ENCODE results near the gene ABT1. TPM values are rescaled to one million over a fixed set of nuclear protein-coding genes. Genes with fewer than 3 reads are reported as not detected.

The ABT1 gene
- total RNA-seq, 1 donor from 2014 or later: 13.1 TPM

GRCh38 chr6:26570027-26570809 lies 26.5 kb upstream of the ABT1 start:
- H3K9me3 ChIP-seq (ENCODE audit: low read depth): no peaks in the 10 kb centered on the region
- Mint-ChIP-seq H3K4me3 (no peak overlapping the region), H3K36me3 (peaks cover 4% of the 10 kb centered on the region), H3K27ac (no peak overlapping the region), H3K4me1 (peaks cover 17% of the 10 kb centered on the region), H3K27me3 (ENCODE audit: insufficient read depth, low read depth) (peaks cover 32% of the 10 kb centered on the region), H3K9me3 (peaks cover 13% of the 10 kb centered on the region)
- no peak overlapping the region for H3K4me2 ChIP-seq
- H3K4me3 ChIP-seq: no peak overlapping the region
- H3F3A ChIP-seq (ENCODE audit: low read depth): peaks cover 21% of the 10 kb centered on the region
- no peaks in the 10 kb centered on the region for H4K20me1 ChIP-seq (ENCODE audit: low read depth)
- no peaks in the 10 kb centered on the region for H3K36me3 ChIP-seq
- H2AFZ ChIP-seq (replicated peaks): no peak overlapping the region
- no peaks in the 10 kb centered on the region for H3K4me1 ChIP-seq
- H3K9ac ChIP-seq: no peak overlapping the region
- H3K79me2 ChIP-seq (ENCODE audit: low read depth): no peaks in the 10 kb centered on the region
- H3K27ac ChIP-seq: no peak overlapping the region
- no peak for DNase-seq (ENCODE audit: low spot score)
- no peak for TF ChIP-seq EZH2phosphoT487 (IDR thresholded peaks at IDR 0.05)
- TF ChIP-seq EZH2 (IDR thresholded peaks at IDR 0.05): no peak
- TF ChIP-seq CTCF (IDR thresholded peaks at IDR 0.05): no peak
- peaks cover 5% of the 10 kb centered on the region for H3K27me3 ChIP-seq

- peak overlapping the region; percentile 89 for H2AFZ ChIP-seq (replicated peaks)
- DNase-seq (ENCODE audit: low spot score): peak; percentile 77
- no peaks in the 10 kb centered on the region for H3K36me3 ChIP-seq
- H3K4me3 ChIP-seq: peak overlapping the region; percentile 91
- Mint-ChIP-seq H3K4me3 (peak overlapping the region; percentile 97), H3K36me3 (peaks cover 4% of the 10 kb centered on the region), H3K27me3 (ENCODE audit: insufficient read depth, low read depth) (peaks cover 45% of the 10 kb centered on the region), H3K4me1 (peaks cover 19% of the 10 kb centered on the region), H3K27ac (peak overlapping the region; percentile 87), H3K9me3 (peaks cover 13% of the 10 kb centered on the region)
- H3K4me2 ChIP-seq: peak overlapping the region; percentile 79
- peaks cover 15% of the 10 kb centered on the region for H3K27me3 ChIP-seq
- no peak overlapping the region for H3K9ac ChIP-seq
- peaks cover 32% of the 10 kb centered on the region for H3F3A ChIP-seq (ENCODE audit: low read depth)
- H3K79me2 ChIP-seq (ENCODE audit: low read depth): no peaks in the 10 kb centered on the region
- H3K4me1 ChIP-seq: no peaks in the 10 kb centered on the region
- no peaks in the 10 kb centered on the region for H4K20me1 ChIP-seq (ENCODE audit: low read depth)
- H3K27ac ChIP-seq: no peak overlapping the region
- no peaks in the 10 kb centered on the region for H3K9me3 ChIP-seq (ENCODE audit: low read depth)
- TF ChIP-seq EZH2 (IDR thresholded peaks at IDR 0.05) (no peak), CTCF (IDR thresholded peaks at IDR 0.05) (no peak), EZH2phosphoT487 (IDR thresholded peaks at IDR 0.05) (no peak)
Measured at GRCh38 chr6:26571592-26572296, 25.0 kb upstream of the ABT1 start.

- TF ChIP-seq CTCF (IDR thresholded peaks at IDR 0.05) (peak; percentile 6), EZH2phosphoT487 (IDR thresholded peaks at IDR 0.05) (no peak), EZH2 (IDR thresholded peaks at IDR 0.05) (no peak)
- Histone ChIP-seq H3K4me2 (peak overlapping the region; percentile 85), H3K9ac (no peak overlapping the region), H4K20me1 (ENCODE audit: low read depth) (no peaks in the 10 kb centered on the region), H3K27me3 (peaks cover 22% of the 10 kb centered on the region), H3K36me3 (no peaks in the 10 kb centered on the region), H2AFZ (replicated peaks) (no peak overlapping the region), H3K4me3 (peak overlapping the region; percentile 49), H3K79me2 (ENCODE audit: low read depth) (no peaks in the 10 kb centered on the region), H3K4me1 (no peaks in the 10 kb centered on the region), H3K27ac (no peak overlapping the region), H3K9me3 (ENCODE audit: low read depth) (peaks cover 9% of the 10 kb centered on the region), H3F3A (ENCODE audit: low read depth) (peaks cover 21% of the 10 kb centered on the region)
- Mint-ChIP-seq H3K4me3 (peak overlapping the region; percentile 58), H3K27ac (no peak overlapping the region), H3K4me1 (peaks cover 17% of the 10 kb centered on the region), H3K27me3 (ENCODE audit: insufficient read depth, low read depth) (peaks cover 46% of the 10 kb centered on the region), H3K36me3 (peaks cover 3% of the 10 kb centered on the region), H3K9me3 (peaks cover 25% of the 10 kb centered on the region)
- DNase-seq (ENCODE audit: low spot score): peak; percentile 58
Measured at GRCh38 chr6:26575494-26575939, 21.2 kb upstream of the ABT1 start.
